Adrenal gland (tissue), 5 donors: ENCODE measurements around the gene NIPAL4.

Experiments
- POLR2A ChIP-seq, 2 donors: fragments of 450-650 bp; IDR thresholded peaks; one replicate each; pipeline ENCODE4 v1.6.1; 2017; ENCODE audit warnings: antibody characterized with exemption in 2 of 2, mild to moderate bottlenecking in 2 of 2, moderate library complexity in 1 of 2
- TF ChIP-seq, protein P1 (sequence below), 6 experiments: fragments of 450-650 bp in 4 of 6; fragments of 200-600 bp in 2 of 6; sonication (generic) in 1 of 6; IDR thresholded peaks; 1 replicate in 5 of 6; 2 replicates in 1 of 6; pipeline versions ENCODE4 v1.5.1 to v1.8.0; 2016 to 2021; ENCODE audit warnings: antibody characterized with exemption in 6 of 6, mild to moderate bottlenecking in 2 of 6, moderate library complexity in 1 of 6
- donor health status: DM: no; HTN: no; CAD: no.

DNA sequence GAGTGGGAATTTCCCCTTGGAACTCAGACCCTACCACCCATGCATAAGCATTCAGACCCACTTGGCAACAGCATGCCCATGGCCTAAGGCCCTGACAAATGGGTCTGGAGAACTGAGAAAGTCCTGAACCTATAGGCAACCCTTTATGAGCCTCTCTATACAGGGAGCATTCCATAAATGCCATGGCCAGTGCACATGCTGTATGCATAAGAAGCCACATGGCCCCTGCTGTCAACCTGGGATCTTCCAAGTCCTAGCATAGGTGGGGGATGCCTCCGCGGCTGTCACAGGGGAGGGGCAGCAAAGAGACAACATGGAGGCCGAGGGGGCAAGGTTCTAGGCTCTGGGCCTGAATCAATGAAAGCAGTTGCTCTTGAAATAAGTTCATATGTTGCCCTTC is 8.2 kb upstream of the NIPAL4 start:
- TF ChIP-seq, protein P1, sequence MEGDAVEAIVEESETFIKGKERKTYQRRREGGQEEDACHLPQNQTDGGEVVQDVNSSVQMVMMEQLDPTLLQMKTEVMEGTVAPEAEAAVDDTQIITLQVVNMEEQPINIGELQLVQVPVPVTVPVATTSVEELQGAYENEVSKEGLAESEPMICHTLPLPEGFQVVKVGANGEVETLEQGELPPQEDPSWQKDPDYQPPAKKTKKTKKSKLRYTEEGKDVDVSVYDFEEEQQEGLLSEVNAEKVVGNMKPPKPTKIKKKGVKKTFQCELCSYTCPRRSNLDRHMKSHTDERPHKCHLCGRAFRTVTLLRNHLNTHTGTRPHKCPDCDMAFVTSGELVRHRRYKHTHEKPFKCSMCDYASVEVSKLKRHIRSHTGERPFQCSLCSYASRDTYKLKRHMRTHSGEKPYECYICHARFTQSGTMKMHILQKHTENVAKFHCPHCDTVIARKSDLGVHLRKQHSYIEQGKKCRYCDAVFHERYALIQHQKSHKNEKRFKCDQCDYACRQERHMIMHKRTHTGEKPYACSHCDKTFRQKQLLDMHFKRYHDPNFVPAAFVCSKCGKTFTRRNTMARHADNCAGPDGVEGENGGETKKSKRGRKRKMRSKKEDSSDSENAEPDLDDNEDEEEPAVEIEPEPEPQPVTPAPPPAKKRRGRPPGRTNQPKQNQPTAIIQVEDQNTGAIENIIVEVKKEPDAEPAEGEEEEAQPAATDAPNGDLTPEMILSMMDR (IDR thresholded peaks at IDR 0.05) = no peak
- no peak for TF ChIP-seq POLR2A (IDR thresholded peaks at IDR 0.05)
